Measurements from ENCODE around the gene STRN.

- TF ChIP-seq CTCF (IDR thresholded peaks at IDR 0.05) (no peak), POLR2AphosphoS5 (IDR thresholded peaks at IDR 0.05; ENCODE audit: low read depth, low read length) (no peak), TCF7L2 (IDR thresholded peaks at IDR 0.05; ENCODE audit: low read depth, low read length) (no peak), SIN3A (IDR thresholded peaks at IDR 0.05; ENCODE audit: borderline replicate concordance, insufficient read depth, low read depth, low read length) (no peak)
These were observed 122.5 kb downstream of the STRN start for GRCh38 chr2:36843838-36844237.
